HG02943 (cell line): ENCODE measurements around the gene TBC1D24.
A peak's percentile ranks its signal among the peaks of the same experiment; 100 is the strongest.
"Not testable (repeated sequence)": the region's sequence is repeated elsewhere in the genome, so short reads cannot be mapped to it uniquely, and the experiment has no call there.

Experiments used
- ATAC-seq: cut with Tn5 transposase; IDR thresholded peaks from one replicate; pipeline ENCODE4 v1.9.1; 2021; ENCODE audit warnings: mild to moderate bottlenecking, low read depth, moderate library complexity; ENCODE audit not compliant: unreplicated experiment

The TBC1D24 gene

GRCh38 chr16:2474877-2475412 lies at the start of gene TBC1D24:
TBC1D24 (plus strand) TSS chr16:2475127; CDS start chr16:2496149, 21,022 bp downstream.
- peak; percentile 56 for ATAC-seq

- ATAC-seq, result no peak
These were observed 49.0 kb upstream of the TBC1D24 start for GRCh38 chr16:2425825-2426430.

GRCh38 chr16:2426941-2427361 lies 48.0 kb upstream of the TBC1D24 start:
- ATAC-seq, result no peak

- no peak for ATAC-seq
These were observed 47.4 kb upstream of the TBC1D24 start for GRCh38 chr16:2427526-2427925.

GRCh38 chr16:2428051-2428783 lies 46.7 kb upstream of the TBC1D24 start:
- ATAC-seq, result peak; percentile 29

- ATAC-seq, result no peak
These were observed 46.2 kb upstream of the TBC1D24 start for GRCh38 chr16:2428784-2429033.

- ATAC-seq, result peak; percentile 67
These were observed 45.7 kb upstream of the TBC1D24 start, which contains the start of gene CCNF for GRCh38 chr16:2429034-2429770. CCNF (plus strand) TSS chr16:2429447; CDS start chr16:2429482, 35 bp downstream.

GRCh38 chr16:2429771-2430663 lies 44.9 kb upstream of the TBC1D24 start:
- ATAC-seq, result no peak

GRCh38 chr16:2432286-2432685 lies 42.6 kb upstream of the TBC1D24 start:
- ATAC-seq, result no peak

GRCh38 chr16:2432801-2433505 lies 42.0 kb upstream of the TBC1D24 start:
- ATAC-seq, result no peak

- not testable (repeated sequence) for ATAC-seq
These were observed 39.7 kb upstream of the TBC1D24 start for GRCh38 chr16:2435236-2435635.

- no peak for ATAC-seq
These were observed 38.8 kb upstream of the TBC1D24 start for GRCh38 chr16:2436110-2436509.

GRCh38 chr16:2437032-2437790 lies 37.7 kb upstream of the TBC1D24 start:
- ATAC-seq, result no peak

- no peak for ATAC-seq
These were observed 36.8 kb upstream of the TBC1D24 start for GRCh38 chr16:2438121-2438520.

GRCh38 chr16:2439598-2439997 lies 35.3 kb upstream of the TBC1D24 start:
- ATAC-seq, result no peak

GRCh38 chr16:2441143-2441804 lies 33.7 kb upstream of the TBC1D24 start:
- ATAC-seq, result not testable (repeated sequence)

GRCh38 chr16:2443555-2443954 lies 31.4 kb upstream of the TBC1D24 start:
- no peak for ATAC-seq

- ATAC-seq, result no peak
These were observed 26.9 kb upstream of the TBC1D24 start for GRCh38 chr16:2447920-2448583.
